PFSK-1 (cell line): Measurements from ENCODE around the gene FXN.

Source experiments
- FOXP2 ChIP-seq: optimal IDR thresholded peaks from 2 replicates; pipeline ENCODE3; 2011; ENCODE audit warnings: borderline replicate concordance, control low read depth, inconsistent platforms; ENCODE audit not compliant: insufficient read depth; ENCODE audit errors: extremely low read length, extremely low read depth
- POLR2AphosphoS5 ChIP-seq: IDR thresholded peaks from 2 replicates; pipeline ENCODE4 v1.6.1; 2012; ENCODE audit warnings: low read depth, mild to moderate bottlenecking, control low read depth, low read length, moderate library complexity
- REST ChIP-seq, 2 experiments: IDR thresholded peaks; 2 replicates each; pipeline versions ENCODE4 v1.6.1 to v1.8.0; 2011 to 2012; ENCODE audit warnings: low read depth in 2 of 2, low read length in 2 of 2, control low read depth in 1 of 2, inconsistent platforms in 1 of 2, mild to moderate bottlenecking in 1 of 2, moderate library complexity in 1 of 2; ENCODE audit not compliant: insufficient read depth in 1 of 2
- SIN3A ChIP-seq: IDR thresholded peaks from 2 replicates; pipeline ENCODE4 v1.6.1; 2012; ENCODE audit warnings: mild to moderate bottlenecking, low read length, moderate library complexity, borderline replicate concordance; ENCODE audit not compliant: insufficient read depth
- TAF1 ChIP-seq: IDR thresholded peaks from 2 replicates; pipeline ENCODE4 v1.6.1; 2012; ENCODE audit warnings: low read length, control low read depth, borderline replicate concordance; ENCODE audit not compliant: insufficient read depth

FXN gene

GRCh38 chr9:68997666-68998065 lies 37.9 kb upstream of the FXN start:
- no peak for TF ChIP-seq TAF1
- no peak for TF ChIP-seq REST (IDR thresholded peaks at IDR 0.05; ENCODE audit: insufficient read depth in 1 of 2, low read depth in 2 of 2, low read length in 2 of 2)
- no peak for TF ChIP-seq POLR2AphosphoS5

DNA sequence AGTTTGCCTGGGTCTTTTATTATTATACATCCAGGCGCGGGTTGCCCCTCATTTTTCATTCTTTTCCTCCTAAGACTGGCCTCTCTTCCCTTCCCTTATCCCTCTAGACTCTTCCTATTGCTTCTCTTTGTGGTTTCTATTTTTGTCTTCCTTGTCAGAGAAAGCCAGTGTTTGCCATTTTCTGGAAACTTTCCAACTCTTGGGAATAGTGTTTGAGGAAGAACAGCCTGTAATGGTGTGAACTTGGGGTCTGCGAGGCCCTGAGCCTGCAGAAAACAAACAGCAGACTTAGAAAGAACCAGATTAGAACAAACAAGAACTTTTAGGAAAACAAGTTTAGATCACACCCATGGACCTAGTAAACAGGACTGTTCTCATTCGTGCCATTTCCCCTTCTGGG lies 37.2 kb upstream of the FXN start:
- TF ChIP-seq REST (IDR thresholded peaks at IDR 0.05; ENCODE audit: insufficient read depth in 1 of 2, low read depth in 2 of 2, low read length in 2 of 2): no peak
- TF ChIP-seq TAF1: no peak
- no peak for TF ChIP-seq POLR2AphosphoS5
- TF ChIP-seq SIN3A: no peak
- TF ChIP-seq FOXP2: no peak

DNA sequence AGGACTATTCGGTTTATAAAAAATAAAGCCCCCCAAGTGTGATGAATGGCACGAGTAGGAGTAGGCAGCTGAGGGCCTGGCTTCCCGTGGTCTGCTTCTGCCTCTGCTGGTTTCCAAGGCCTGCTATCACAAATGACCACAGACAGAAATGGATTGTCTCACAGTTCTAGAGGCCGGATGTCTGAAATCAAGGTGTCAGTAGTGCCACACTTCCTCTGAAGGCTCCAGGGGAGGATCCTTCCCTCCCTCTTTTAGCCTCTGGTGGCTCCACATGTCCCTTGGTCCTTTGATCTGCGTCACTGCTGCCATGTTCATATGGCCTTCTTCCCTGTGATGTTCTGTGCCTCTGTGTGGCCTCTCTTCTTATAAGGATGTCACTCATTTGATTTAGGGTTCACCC lies 36.7 kb upstream of the FXN start:
- TF ChIP-seq REST (IDR thresholded peaks at IDR 0.05; ENCODE audit: insufficient read depth in 1 of 2, low read depth in 2 of 2, low read length in 2 of 2) (no peak), SIN3A (no peak), POLR2AphosphoS5 (no peak), TAF1 (no peak), FOXP2 (no peak)

DNA sequence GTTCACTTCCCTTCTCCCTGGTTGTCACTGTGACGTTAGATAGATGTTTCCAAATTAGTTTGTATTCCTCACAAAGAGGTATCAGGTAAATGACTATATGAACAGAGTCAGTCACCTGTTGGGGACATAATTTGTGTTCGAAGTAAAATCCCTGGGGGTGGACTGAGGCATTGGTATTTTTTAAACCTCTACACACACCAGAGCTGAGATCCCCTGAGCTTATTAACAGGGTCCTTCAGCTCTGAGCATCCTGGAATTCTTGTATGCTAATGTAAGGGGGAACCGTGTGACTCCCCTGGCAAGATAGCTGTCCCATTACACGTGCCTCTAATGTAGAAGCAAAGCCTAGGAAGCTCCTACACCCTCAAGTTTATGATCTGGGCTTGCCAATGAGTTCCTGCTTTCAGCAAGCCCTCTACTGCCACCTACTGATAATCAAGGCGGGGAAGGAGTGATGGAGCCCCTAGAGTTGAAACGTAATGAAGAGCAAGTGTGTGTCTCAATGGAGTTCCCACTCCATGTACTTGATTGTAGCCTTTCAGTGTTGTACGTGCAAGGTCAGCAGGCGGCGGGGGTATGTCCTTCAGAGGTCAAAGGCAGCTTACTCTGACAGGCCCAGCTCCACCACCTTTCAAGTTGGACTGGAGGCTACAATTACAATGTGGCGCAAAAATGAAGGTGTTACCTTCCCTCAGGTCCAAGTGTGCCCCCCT lies 36.0 kb upstream of the FXN start:
- TF ChIP-seq TAF1: no peak
- TF ChIP-seq POLR2AphosphoS5: no peak
- no peak for TF ChIP-seq FOXP2
- no peak for TF ChIP-seq REST (IDR thresholded peaks at IDR 0.05; ENCODE audit: insufficient read depth in 1 of 2, low read depth in 2 of 2, low read length in 2 of 2)
- no peak for TF ChIP-seq SIN3A

DNA sequence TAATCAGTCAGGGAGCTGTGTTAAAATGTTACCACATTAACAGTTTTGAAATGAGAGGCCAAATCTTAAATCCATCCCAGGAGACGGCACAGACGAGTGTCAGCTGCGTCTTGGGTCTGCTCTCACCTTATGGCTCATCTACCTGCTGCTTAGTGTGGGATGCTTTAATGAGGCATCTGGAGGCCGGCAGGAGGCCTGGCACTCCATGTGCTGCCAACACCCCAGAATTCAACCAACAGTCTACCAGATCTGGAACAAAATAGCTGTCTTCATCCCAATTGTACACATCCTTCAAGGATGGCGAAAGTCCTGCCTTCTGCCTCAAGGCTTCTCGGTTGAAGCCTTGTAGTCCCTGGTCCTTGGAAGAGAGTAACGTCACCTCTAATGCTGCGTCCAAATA lies 33.6 kb upstream of the FXN start:
- TF ChIP-seq FOXP2: no peak
- no peak for TF ChIP-seq REST (IDR thresholded peaks at IDR 0.05; ENCODE audit: insufficient read depth in 1 of 2, low read depth in 2 of 2, low read length in 2 of 2)
- no peak for TF ChIP-seq TAF1
- no peak for TF ChIP-seq POLR2AphosphoS5
- no peak for TF ChIP-seq SIN3A
